Activated CD4-positive, alpha-beta T cell treated with anti-CD3 and anti-CD28 coated beads, Interleukin-2, amount 50 U/mL, for 16 hours (primary cell): ENCODE data around the gene OR4K14.
"Not testable (repeated sequence)": the region's sequence is repeated elsewhere in the genome, so short reads cannot be mapped to it uniquely, and the experiment has no call there.

ENCODE experiments used
- DNase-seq: peaks from one replicate; pipeline ENCODE4 v3.0.0-alpha.2; 2020

Gene OR4K14

GRCh38 chr14:20019257-20019865 lies at the start of gene OR4K14:
Gene OR4K14 (minus strand): TSS chr14:20019307. CDS start chr14:20015193, 4,114 bp downstream.
- no peak for DNase-seq

GRCh38 chr14:20059745-20060144 lies 40.6 kb upstream of the OR4K14 start, which contains the start of gene OR4L1:
Gene OR4L1 (plus strand): TSS chr14:20060045. CDS start chr14:20060045, 0 bp downstream.
- DNase-seq: no peak

GRCh38 chr14:20048202-20048601 lies 29.1 kb upstream of the OR4K14 start:
- no peak for DNase-seq

- DNase-seq: no peak
These were observed 25.1 kb upstream of the OR4K14 start for GRCh38 chr14:20044243-20044642.

- DNase-seq: no peak
These were observed 16.8 kb upstream of the OR4K14 start, which contains the start of gene OR4K13 for GRCh38 chr14:20035938-20036337. Gene OR4K13 (minus strand): TSS chr14:20036038. CDS start chr14:20034758, 1,280 bp downstream.

GRCh38 chr14:20035449-20035848 lies 16.3 kb upstream of the OR4K14 start:
- DNase-seq: peak; percentile 12

- DNase-seq: no peak
These were observed 12.0 kb upstream of the OR4K14 start for GRCh38 chr14:20031058-20031457.

GRCh38 chr14:20008156-20008555 lies 11.0 kb downstream of the OR4K14 start:
- no peak for DNase-seq

GRCh38 chr14:20002319-20002718 lies 16.8 kb downstream of the OR4K14 start:
- no peak for DNase-seq

- no peak for DNase-seq
These were observed 17.2 kb downstream of the OR4K14 start, which contains the start of gene OR4Q2 for GRCh38 chr14:20001863-20002262. Gene OR4Q2 (plus strand): TSS chr14:20002163.

GRCh38 chr14:19993438-19993837 lies 25.7 kb downstream of the OR4K14 start:
- no peak for DNase-seq

- no peak for DNase-seq
These were observed 43.8 kb downstream of the OR4K14 start, which contains the start of gene OR4K15 for GRCh38 chr14:19975291-19975690. Gene OR4K15 (plus strand): TSS chr14:19975591. CDS start chr14:19975591, 0 bp downstream.

GRCh38 chr14:19974844-19975243 lies 44.3 kb downstream of the OR4K14 start:
- DNase-seq: peak; percentile 3

- not testable (repeated sequence) for DNase-seq
These were observed 49.4 kb downstream of the OR4K14 start for GRCh38 chr14:19969735-19970134.
